ENCODE measurements around the gene EML3.
"Not testable (repeated sequence)": the region's sequence is repeated elsewhere in the genome, so short reads cannot be mapped to it uniquely, and the experiment has no call there.

EML3 gene

GRCh38 chr11:62644220-62644619 is 31.6 kb upstream of the EML3 start:
- TF ChIP-seq CTCF (IDR thresholded peaks at IDR 0.05; ENCODE audit: low read depth, low read length, missing control alignments): no peak
- in situ Hi-C loops (cut with HindIII; ENCODE audit: low sequenced_read_pairs): no loop called here
- no peak for DNase-seq (ENCODE audit: low read depth)

DNA sequence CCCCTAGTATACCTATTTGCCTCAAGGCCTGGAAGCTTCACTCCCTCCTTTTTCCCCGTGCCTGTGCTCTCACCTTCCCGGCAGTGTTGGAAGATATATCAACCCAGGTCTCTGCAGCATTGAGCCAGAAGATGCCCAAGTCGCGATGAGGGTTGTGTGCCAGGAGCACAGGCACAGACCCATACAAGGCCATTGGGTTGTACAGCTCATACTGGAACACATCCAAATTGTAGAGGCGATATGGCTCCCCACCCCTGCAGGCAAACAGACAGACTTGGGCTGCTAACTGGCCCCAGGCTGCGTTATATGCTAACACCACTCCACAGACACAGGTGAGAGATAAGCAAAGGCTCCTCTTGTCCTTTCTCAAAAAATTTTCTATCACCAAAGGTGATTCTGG is 19.9 kb upstream of the EML3 start:
- in situ Hi-C loops (cut with HindIII; ENCODE audit: low sequenced_read_pairs): no loop called here
- H3K4me3 ChIP-seq (ENCODE audit: low read depth, low read length): no peak overlapping the region
- DNase-seq (ENCODE audit: low read depth): no peak
- TF ChIP-seq CTCF (IDR thresholded peaks at IDR 0.05; ENCODE audit: low read depth, low read length, missing control alignments): no peak

More at GRCh38 chr11:62644220-62644619, 31.6 kb upstream of the EML3 start:
- no peak overlapping the region for H3K4me3 ChIP-seq (ENCODE audit: low read depth, low read length)

DNA sequence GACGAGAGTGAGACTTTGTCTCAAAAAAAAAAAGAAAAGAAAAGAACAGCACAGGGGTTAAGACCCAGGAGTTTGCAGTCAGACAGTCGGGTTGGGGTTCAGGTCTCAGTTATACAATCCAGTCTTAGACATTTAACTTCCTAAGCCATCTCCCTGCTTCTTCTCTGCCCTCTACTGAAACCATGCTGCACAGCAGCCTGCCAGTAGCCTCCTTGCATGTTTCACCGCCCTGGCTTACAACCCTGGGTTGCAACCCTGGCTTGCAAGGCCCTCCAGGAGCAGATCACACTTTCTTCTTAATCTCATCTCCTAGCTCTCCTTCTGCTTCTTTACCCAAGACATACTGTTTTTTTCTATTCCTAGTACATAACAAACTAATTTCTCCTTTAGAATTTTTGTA is 15.1 kb upstream of the EML3 start:
- in situ Hi-C loops (cut with HindIII; ENCODE audit: low sequenced_read_pairs): no loop called here
- no peak for DNase-seq (ENCODE audit: low read depth)

GRCh38 chr11:62622476-62623089 is 10.0 kb upstream of the EML3 start:
- no peak for DNase-seq (ENCODE audit: low read depth)
- TF ChIP-seq CTCF (IDR thresholded peaks at IDR 0.05; ENCODE audit: low read depth, low read length, missing control alignments): no peak
- H3K4me3 ChIP-seq (ENCODE audit: low read depth, low read length): peak overlapping the region; percentile 55
- in situ Hi-C loops (cut with HindIII; ENCODE audit: low sequenced_read_pairs): no loop called here

More for the DNA sequence above, 15.1 kb upstream of the EML3 start:
- no peak for TF ChIP-seq CTCF (IDR thresholded peaks at IDR 0.05; ENCODE audit: low read depth, low read length, missing control alignments)
- H3K4me3 ChIP-seq (ENCODE audit: low read depth, low read length): no peak overlapping the region

DNA sequence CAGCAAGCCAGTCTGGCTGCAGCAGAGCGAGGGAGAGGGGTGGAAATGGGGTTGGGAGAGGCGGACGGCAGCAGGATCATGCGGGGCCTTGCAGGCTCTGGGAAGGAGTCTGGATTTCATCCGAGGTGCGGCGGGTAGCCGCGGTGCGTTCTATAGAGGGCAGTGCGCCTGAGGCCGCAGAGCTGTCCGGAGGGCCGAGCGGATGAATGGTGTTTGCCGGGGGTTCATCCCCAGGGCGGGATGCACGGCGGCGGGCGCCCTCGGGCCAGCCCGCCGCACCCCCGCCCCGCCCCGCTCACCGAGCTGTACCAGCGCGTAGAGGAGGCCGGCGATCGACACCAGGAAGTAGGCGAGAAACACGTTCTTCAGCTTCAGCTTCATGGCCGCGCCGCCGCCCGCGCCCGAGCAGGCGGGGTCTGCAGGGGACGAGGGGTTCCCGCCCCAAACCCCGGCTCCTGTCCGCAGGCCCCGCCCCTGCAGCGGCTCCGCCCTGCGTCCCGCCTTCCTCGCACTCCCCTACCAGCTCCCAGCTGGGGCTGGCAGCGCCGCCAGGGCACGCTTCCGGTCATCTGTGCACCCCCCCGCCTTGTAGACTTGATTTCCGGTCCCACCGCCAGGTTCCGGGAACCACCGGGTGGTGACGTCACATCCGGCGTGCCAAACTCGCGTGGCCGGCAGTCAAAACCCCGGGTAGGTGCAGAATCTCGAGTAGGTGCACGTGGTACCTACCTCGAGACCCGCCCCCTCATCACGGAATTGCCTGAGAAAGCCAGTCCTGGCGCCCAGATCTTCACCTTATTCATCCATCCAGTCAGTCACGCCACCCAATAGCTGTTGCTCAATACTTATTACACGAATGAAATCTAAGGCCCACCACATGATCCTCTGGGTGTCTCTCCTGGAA is 9.2 kb upstream of the EML3 start, which contains the start of gene B3GAT3:
B3GAT3 (minus strand) TSS at position 420 of the 904 bp plus-strand sequence; CDS start at position 381, 39 bp downstream.
- no peak for TF ChIP-seq CTCF (IDR thresholded peaks at IDR 0.05; ENCODE audit: low read depth, low read length, missing control alignments)
- in situ Hi-C loops (cut with HindIII; ENCODE audit: low sequenced_read_pairs): no loop called here
- peak within 1 kb of the TSS; percentile 55 for H3K4me3 ChIP-seq (ENCODE audit: low read depth, low read length)
- DNase-seq (ENCODE audit: low read depth): peak; percentile 95

DNA sequence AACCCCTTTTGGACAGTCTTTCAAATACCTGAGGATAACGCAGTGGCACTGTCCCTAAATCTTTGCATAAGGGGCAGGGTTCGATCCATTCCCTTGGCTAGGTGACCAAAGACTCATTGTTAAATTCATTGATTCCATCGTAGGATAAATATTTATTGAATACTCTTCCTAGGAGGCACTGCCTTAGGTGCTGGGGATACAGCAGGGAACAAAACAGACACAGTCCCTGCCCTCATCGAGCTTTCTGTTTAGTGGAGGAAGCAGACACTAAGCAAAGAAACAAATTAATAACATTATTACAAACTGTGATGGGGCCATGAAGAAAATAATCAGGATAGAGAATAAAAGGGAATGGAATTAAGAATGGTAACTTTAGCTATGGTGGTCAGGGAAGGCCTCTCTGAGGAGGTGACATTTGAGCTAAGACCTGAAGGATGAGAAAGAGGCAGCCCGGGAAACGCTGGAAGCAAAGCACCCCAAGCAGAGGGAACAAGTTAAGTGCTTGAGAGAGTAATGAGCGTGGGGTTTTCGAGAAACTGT is 8.5 kb upstream of the EML3 start:
- in situ Hi-C loops (cut with HindIII; ENCODE audit: low sequenced_read_pairs): no loop called here
- no peak for TF ChIP-seq CTCF (IDR thresholded peaks at IDR 0.05; ENCODE audit: low read depth, low read length, missing control alignments)
- DNase-seq (ENCODE audit: low read depth): no peak
- H3K4me3 ChIP-seq (ENCODE audit: low read depth, low read length): peak overlapping the region; percentile 55

DNA sequence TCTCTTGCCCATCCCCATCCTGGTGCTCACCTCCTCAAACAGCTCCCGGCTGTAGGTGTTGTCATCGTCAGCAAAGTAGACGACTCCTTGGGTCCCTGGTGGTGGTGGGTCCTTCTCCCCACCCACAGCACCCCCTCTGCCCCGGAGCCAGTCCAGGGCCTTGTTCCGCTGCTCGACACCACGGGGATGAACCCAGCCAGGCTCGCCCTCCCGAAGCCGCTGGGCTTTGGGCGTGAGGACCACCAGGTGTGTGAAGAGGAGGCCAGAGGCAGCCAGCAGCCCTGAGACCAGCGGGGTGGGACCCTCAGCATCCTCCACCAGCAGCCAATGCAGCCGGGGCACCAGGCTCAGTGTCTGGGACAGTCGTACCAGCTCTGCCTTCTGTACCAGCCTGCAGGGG is 4.4 kb upstream of the EML3 start:
- DNase-seq (ENCODE audit: low read depth); in situ Hi-C loops (cut with HindIII; ENCODE audit: low sequenced_read_pairs); H3K4me3 ChIP-seq (ENCODE audit: low read depth, low read length): not testable (repeated sequence)
